Endodermal cell (in vitro differentiated cells): ENCODE measurements around the gene ADAMTS17. TPM values are rescaled to one million over a fixed set of nuclear protein-coding genes. Genes with fewer than 3 reads are reported as not detected.

Source experiments
- DNase-seq: peaks from one replicate; pipeline ENCODE4 v3.0.0-alpha.2; 2017
- H3K27ac ChIP-seq: 2 replicates; pipeline ENCODE4 v1.5.1; 2013; ENCODE audit warnings: mild to moderate bottlenecking, low read depth, low read length, moderate library complexity
- H3K27me3 ChIP-seq: 2 replicates; pipeline ENCODE4 v1.6.1; 2013; ENCODE audit warnings: mild to moderate bottlenecking, low read length, moderate library complexity; ENCODE audit not compliant: insufficient read depth, control insufficient read depth, poor library complexity, severe bottlenecking
- H3K36me3 ChIP-seq: 2 replicates; pipeline ENCODE4 v1.7.0; 2013; ENCODE audit warnings: mild to moderate bottlenecking, low read length, moderate library complexity; ENCODE audit not compliant: control insufficient read depth, insufficient read depth
- H3K4me1 ChIP-seq: one replicate; pipeline ENCODE4 v1.7.0; 2013; ENCODE audit warnings: low read length; ENCODE audit not compliant: control insufficient read depth, insufficient read depth
- H3K4me3 ChIP-seq: 2 replicates; pipeline ENCODE4 v1.5.1; 2013; ENCODE audit warnings: mild to moderate bottlenecking, low read length, moderate library complexity
- H3K9ac ChIP-seq: 2 replicates; pipeline ENCODE4 v1.6.1; 2013; ENCODE audit warnings: mild to moderate bottlenecking, low read length, moderate library complexity; ENCODE audit not compliant: poor library complexity, severe bottlenecking; ENCODE audit errors: extremely low read depth
- H3K9me3 ChIP-seq: 2 replicates; pipeline ENCODE4 v1.6.1; 2013; ENCODE audit warnings: mild to moderate bottlenecking, low read length, moderate library complexity; ENCODE audit not compliant: control insufficient read depth
- H3K27ac Mint-ChIP-seq: 2 replicates; pipeline ENCODE4 v1.8.0; 2020; ENCODE audit warnings: mixed read lengths
- H3K27me3 Mint-ChIP-seq: 2 replicates; pipeline ENCODE4 v1.8.0; 2021; ENCODE audit warnings: mild to moderate bottlenecking, mixed read lengths; ENCODE audit not compliant: insufficient read depth
- H3K36me3 Mint-ChIP-seq: 2 replicates; pipeline ENCODE4 v1.8.0; 2020; ENCODE audit warnings: low read depth, mixed read lengths
- H3K4me1 Mint-ChIP-seq: 2 replicates; pipeline ENCODE4 v1.8.0; 2020; ENCODE audit warnings: mixed read lengths
- H3K4me3 Mint-ChIP-seq: 2 replicates; pipeline ENCODE4 v1.8.0; 2020; ENCODE audit warnings: mild to moderate bottlenecking, moderate library complexity, mixed read lengths
- H3K9me3 Mint-ChIP-seq: 2 replicates; pipeline ENCODE4 v1.8.0; 2020; ENCODE audit warnings: mild to moderate bottlenecking, mixed read lengths
- CTCF ChIP-seq: fragments of 200-600 bp; sonication (generic); conservative IDR thresholded peaks from 2 replicates; pipeline ENCODE4 v1.5.0; 2021; ENCODE audit warnings: antibody characterized with exemption, mild to moderate bottlenecking
- WGBS, 2 experiments: methylation state at CpG; one replicate each; pipeline versions ENCODE4 v1.1.5 to v1.1.7; 2013; ENCODE audit warnings: missing lambda C conversion rate in 2 of 2, mixed read lengths in 1 of 2; ENCODE audit not compliant: insufficient coverage in 1 of 2, insufficient read length in 1 of 2; 5-methylcytosine and 5-hydroxymethylcytosine counted together
- total RNA-seq, 2 donors: library from RNA; stranded (reverse); fragmentation: NEBNext Ultra II Directional in 1 of 2; extraction: Animal tissue kit (Norgen Biotek cat#: 25700) in 1 of 2; gene quantifications; 2 replicates in 1 of 2; 3 replicates in 1 of 2; pipeline ENCODE4 v1.2.1, GENCODE V29; 2021

ADAMTS17 gene
- total RNA-seq, 2 donors from 2014 or later: 0.82 to 2.3 TPM

DNA sequence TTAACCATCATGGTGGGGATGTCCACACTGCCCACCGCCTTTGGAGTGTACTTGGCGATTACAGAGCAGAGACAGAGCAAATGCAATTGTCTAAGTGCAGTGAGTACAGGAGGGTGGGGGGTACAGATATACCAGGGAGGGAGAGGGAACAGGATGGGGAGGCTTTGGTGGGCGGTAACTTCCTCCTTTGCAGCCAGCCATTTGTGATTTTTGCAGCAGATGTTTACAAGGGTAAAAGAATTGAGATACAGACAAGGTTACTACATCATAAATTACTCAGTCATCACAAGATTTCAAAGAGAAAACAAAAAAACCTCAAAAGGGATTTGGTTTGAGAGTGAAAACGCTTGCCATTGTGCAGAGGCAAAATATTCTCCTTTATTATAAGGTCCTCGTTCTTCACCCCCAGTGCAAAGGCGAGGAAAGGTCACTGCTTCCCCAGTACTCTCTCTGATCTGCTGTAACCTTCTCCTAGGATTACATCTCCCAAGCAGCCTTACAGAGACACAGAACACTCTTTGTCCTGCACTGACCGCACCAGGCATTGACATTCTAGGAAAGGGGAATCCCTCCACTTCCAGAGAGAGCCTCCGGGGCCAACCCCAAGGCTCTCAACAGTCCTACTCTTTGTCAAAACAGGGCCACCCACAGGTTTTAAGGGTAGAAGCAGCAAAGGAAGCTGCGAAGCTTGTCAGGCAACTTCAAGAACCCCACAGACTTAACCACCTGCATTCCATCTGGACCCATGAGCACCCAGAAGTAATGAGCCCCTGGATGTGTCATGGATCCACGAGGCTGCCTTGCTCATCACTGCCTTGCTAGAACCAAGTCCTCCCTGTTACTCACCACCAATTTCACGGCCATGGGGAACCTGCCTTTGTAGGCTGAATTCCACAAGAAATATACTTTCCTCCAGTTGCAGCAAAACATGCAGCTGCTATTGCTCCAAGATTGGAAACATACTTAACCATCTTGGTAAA lies 117.3 kb downstream of the ADAMTS17 start:
- no peaks in the 10 kb centered on the region for H3K36me3 Mint-ChIP-seq

GRCh38 chr15:100222349-100222715 lies 119.4 kb downstream of the ADAMTS17 start:
- H3K9me3 Mint-ChIP-seq: no peaks in the 10 kb centered on the region
- no peak overlapping the region for H3K9ac ChIP-seq
- H3K27ac ChIP-seq: no peak overlapping the region
- H3K9me3 ChIP-seq: no peaks in the 10 kb centered on the region
- no peak overlapping the region for H3K27ac Mint-ChIP-seq
- no peaks in the 10 kb centered on the region for H3K4me1 Mint-ChIP-seq
- H3K36me3 Mint-ChIP-seq: no peaks in the 10 kb centered on the region
- WGBS, 2 experiments: 86 to 95% methylated on average over 7 to 8 of the region's 8 CpGs
- no peaks in the 10 kb centered on the region for H3K36me3 ChIP-seq
- DNase-seq: no peak
- H3K4me3 Mint-ChIP-seq: no peak overlapping the region
- H3K4me3 ChIP-seq: no peak overlapping the region
- TF ChIP-seq CTCF: no peak
- no peaks in the 10 kb centered on the region for H3K27me3 Mint-ChIP-seq
- H3K27me3 ChIP-seq: no peaks in the 10 kb centered on the region
- H3K4me1 ChIP-seq: no peaks in the 10 kb centered on the region

More for the DNA sequence above, 117.3 kb downstream of the ADAMTS17 start:
- no peaks in the 10 kb centered on the region for H3K9me3 ChIP-seq
- H3K36me3 ChIP-seq: no peaks in the 10 kb centered on the region
- no peak for TF ChIP-seq CTCF
- H3K4me3 ChIP-seq: no peak overlapping the region
- no peaks in the 10 kb centered on the region for H3K27me3 ChIP-seq
- Mint-ChIP-seq H3K4me1 (no peaks in the 10 kb centered on the region), H3K4me3 (no peak overlapping the region), H3K27me3 (no peaks in the 10 kb centered on the region), H3K27ac (no peak overlapping the region), H3K9me3 (no peaks in the 10 kb centered on the region)
- WGBS, 2 experiments: 80 to 95% methylated on average over 4 to 11 of the region's 11 CpGs
- H3K27ac ChIP-seq: peak overlapping the region; percentile 44
- no peak overlapping the region for H3K9ac ChIP-seq
- DNase-seq: no peak
- H3K4me1 ChIP-seq: no peaks in the 10 kb centered on the region

GRCh38 chr15:100221471-100222348 lies 120.1 kb downstream of the ADAMTS17 start:
- no peaks in the 10 kb centered on the region for H3K36me3 Mint-ChIP-seq
- Histone ChIP-seq H3K27me3 (no peaks in the 10 kb centered on the region), H3K9me3 (no peaks in the 10 kb centered on the region), H3K36me3 (no peaks in the 10 kb centered on the region), H3K4me1 (no peaks in the 10 kb centered on the region), H3K4me3 (no peak overlapping the region), H3K9ac (no peak overlapping the region), H3K27ac (no peak overlapping the region)
- H3K4me3 Mint-ChIP-seq: no peak overlapping the region
- no peak for DNase-seq
- H3K4me1 Mint-ChIP-seq: no peaks in the 10 kb centered on the region
- no peak overlapping the region for H3K27ac Mint-ChIP-seq
- WGBS, 2 experiments: 88 to 90% methylated on average over 20 to 22 of the region's 22 CpGs
- no peaks in the 10 kb centered on the region for H3K27me3 Mint-ChIP-seq
- no peak for TF ChIP-seq CTCF
- no peaks in the 10 kb centered on the region for H3K9me3 Mint-ChIP-seq
